GM21423 (cell line): Measurements from ENCODE around the gene FAM72B.
A peak's percentile ranks its signal among the peaks of the same experiment; 100 is the strongest.
"Not testable (repeated sequence)": the region's sequence is repeated elsewhere in the genome, so short reads cannot be mapped to it uniquely, and the experiment has no call there.

Experiments used
- ATAC-seq: cut with Tn5 transposase; IDR thresholded peaks from one replicate; pipeline ENCODE4 v1.9.1; 2021; ENCODE audit warnings: mild to moderate bottlenecking, moderate library complexity; ENCODE audit not compliant: unreplicated experiment

Gene FAM72B

GRCh38 chr1:121200985-121201981, 17.1 kb upstream of the FAM72B start:
- ATAC-seq: not testable (repeated sequence)

- not testable (repeated sequence) for ATAC-seq
Measured at GRCh38 chr1:121200232-121200631, 16.1 kb upstream of the FAM72B start.

GRCh38 chr1:121199763-121200162, 15.6 kb upstream of the FAM72B start:
- ATAC-seq: not testable (repeated sequence)

- ATAC-seq: not testable (repeated sequence)
Measured at GRCh38 chr1:121197095-121197882, 13.1 kb upstream of the FAM72B start.

- not testable (repeated sequence) for ATAC-seq
Measured at GRCh38 chr1:121192512-121192911, 8.4 kb upstream of the FAM72B start.

GRCh38 chr1:121187914-121188313, 3.8 kb upstream of the FAM72B start:
- not testable (repeated sequence) for ATAC-seq

- ATAC-seq: not testable (repeated sequence)
Measured at GRCh38 chr1:121186191-121186590, 2.1 kb upstream of the FAM72B start.

GRCh38 chr1:121185140-121185708, 1.1 kb upstream of the FAM72B start:
- peak; percentile 3 for ATAC-seq

GRCh38 chr1:121183867-121184266, 273 bp downstream of the FAM72B start:
- not testable (repeated sequence) for ATAC-seq

- ATAC-seq: not testable (repeated sequence)
Measured at GRCh38 chr1:121178197-121178596, 5.9 kb downstream of the FAM72B start.

GRCh38 chr1:121176649-121177048, 7.5 kb downstream of the FAM72B start:
- ATAC-seq: not testable (repeated sequence)

GRCh38 chr1:121168152-121168668, 15.9 kb downstream of the FAM72B start:
- not testable (repeated sequence) for ATAC-seq

GRCh38 chr1:121167225-121167738, 16.9 kb downstream of the FAM72B start:
- ATAC-seq: not testable (repeated sequence)

- not testable (repeated sequence) for ATAC-seq
Measured at GRCh38 chr1:121165296-121165695, 18.8 kb downstream of the FAM72B start.

GRCh38 chr1:121163850-121164757, 20.0 kb downstream of the FAM72B start:
- not testable (repeated sequence) for ATAC-seq

- not testable (repeated sequence) for ATAC-seq
Measured at GRCh38 chr1:121161199-121161901, 22.8 kb downstream of the FAM72B start.

- not testable (repeated sequence) for ATAC-seq
Measured at GRCh38 chr1:121160118-121160517, 24.0 kb downstream of the FAM72B start.

GRCh38 chr1:121157609-121158008, 26.5 kb downstream of the FAM72B start:
- not testable (repeated sequence) for ATAC-seq
